22Rv1 (cell line): ENCODE results near the gene CD300A.

Source experiments
- H3K27ac ChIP-seq: fragments of 450-650 bp; 2 replicates; pipeline ENCODE4 v1.5.1; 2017
- ZFX ChIP-seq: fragments of 450-650 bp; IDR thresholded peaks from 2 replicates; pipeline ENCODE4 v1.6.1; 2017; ENCODE audit warnings: antibody characterized with exemption, borderline replicate concordance
- TF ChIP-seq, protein P1 (sequence below): fragments of 450-650 bp; IDR thresholded peaks from 2 replicates; pipeline ENCODE4 v1.5.1; 2017; ENCODE audit warnings: mild to moderate bottlenecking

Gene CD300A

DNA sequence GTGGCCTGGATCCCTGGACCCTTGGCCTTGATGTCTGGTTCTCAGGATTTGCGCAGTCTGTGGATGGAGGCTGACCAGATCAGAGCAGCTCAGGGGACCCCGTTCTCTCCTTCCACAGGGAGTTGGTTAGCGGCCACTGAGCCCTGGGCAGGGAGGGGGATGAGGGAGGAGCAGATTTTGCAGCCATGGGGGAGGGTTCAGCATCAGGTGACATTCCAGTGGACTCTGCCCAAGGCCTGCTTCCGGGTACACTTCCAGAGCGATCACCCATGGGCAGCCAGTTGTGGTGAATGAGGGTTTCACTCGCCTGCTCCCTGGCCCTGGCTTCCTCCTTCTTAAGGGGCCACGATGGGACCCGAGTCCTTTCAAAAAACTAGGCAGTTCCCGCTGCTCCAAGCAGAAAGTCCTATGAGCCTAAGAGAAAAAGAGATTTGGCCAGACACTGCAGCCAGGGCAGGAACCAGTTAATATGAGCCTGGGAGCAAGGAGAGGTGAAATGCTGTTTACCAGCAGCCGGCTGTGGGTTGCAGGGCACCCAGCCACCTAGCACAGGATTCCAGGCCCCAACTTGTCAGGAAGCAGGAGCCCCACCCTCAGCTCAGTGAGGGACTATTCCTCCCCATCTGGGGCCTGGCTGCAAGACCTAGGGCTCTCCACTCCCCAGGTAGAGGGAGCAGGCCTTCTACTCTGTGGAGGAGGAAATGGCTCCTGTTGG is 39.2 kb upstream of the CD300A start:
- TF ChIP-seq ZFX, result no peak
- TF ChIP-seq, protein P1, sequence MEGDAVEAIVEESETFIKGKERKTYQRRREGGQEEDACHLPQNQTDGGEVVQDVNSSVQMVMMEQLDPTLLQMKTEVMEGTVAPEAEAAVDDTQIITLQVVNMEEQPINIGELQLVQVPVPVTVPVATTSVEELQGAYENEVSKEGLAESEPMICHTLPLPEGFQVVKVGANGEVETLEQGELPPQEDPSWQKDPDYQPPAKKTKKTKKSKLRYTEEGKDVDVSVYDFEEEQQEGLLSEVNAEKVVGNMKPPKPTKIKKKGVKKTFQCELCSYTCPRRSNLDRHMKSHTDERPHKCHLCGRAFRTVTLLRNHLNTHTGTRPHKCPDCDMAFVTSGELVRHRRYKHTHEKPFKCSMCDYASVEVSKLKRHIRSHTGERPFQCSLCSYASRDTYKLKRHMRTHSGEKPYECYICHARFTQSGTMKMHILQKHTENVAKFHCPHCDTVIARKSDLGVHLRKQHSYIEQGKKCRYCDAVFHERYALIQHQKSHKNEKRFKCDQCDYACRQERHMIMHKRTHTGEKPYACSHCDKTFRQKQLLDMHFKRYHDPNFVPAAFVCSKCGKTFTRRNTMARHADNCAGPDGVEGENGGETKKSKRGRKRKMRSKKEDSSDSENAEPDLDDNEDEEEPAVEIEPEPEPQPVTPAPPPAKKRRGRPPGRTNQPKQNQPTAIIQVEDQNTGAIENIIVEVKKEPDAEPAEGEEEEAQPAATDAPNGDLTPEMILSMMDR, result no peak
- H3K27ac ChIP-seq, result 0 out of 2 replicates have a peak overlapping the region, but pooled peaks have one; percentile 12

DNA sequence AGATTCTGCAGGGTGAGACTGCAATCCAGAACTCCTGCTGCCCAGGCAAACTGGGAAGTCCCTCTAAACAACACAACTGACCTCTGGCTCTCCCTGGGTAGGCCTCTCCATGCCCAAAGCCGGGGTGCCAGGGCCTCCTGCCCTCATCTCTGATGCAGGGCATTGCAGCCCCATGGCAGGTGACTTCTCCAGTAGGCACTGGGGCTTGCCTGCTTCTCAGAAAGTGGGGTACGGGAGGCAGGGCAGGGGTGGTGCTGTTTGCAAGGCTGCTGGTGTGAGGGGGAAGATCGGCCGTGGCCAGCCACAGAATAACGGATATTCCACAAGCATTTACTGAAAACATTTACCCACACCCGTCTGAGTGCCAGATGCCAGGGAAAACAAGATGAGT is 38.7 kb upstream of the CD300A start:
- TF ChIP-seq, protein P1, result no peak
- TF ChIP-seq ZFX, result no peak
- no peak overlapping the region for H3K27ac ChIP-seq

DNA sequence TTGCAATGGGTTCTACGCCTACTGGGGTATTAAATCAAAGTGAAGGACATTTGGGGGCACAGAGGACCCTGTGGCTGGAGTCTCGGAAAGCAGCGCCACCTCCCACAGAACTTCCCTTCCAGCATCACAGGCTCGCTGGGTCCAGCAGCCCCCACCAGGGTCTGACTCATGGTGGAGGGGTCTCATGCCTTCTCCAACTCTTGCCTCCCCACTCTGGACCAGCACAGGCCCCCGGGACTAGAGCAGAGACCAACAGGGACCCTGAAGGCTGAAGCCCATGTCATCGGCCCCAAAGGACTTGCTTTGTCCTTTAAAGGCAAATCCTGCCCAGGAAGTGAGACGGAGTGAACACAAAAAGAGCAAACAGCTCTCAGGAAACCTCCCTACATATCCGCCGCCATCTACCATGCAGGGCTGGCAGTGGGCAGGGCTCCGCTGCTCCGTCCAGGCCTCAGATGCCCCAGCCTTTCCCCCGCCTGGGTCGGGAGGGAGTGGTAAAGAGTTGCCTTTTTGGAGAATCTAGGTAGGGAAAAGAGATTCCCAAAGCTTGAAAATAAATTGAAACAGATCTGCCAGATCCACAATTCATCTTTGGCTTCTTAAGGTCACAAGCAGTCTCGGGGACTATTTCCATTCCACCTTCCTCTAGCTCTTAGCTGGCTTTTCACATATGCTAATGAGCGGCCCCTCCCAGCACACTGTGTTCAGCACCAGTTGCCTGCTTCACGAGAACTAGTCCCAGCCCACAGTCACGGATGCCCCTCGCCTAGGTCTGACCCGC is 36.6 kb upstream of the CD300A start:
- H3K27ac ChIP-seq, result no peak overlapping the region
- TF ChIP-seq, protein P1, result no peak
- TF ChIP-seq ZFX, result no peak

DNA sequence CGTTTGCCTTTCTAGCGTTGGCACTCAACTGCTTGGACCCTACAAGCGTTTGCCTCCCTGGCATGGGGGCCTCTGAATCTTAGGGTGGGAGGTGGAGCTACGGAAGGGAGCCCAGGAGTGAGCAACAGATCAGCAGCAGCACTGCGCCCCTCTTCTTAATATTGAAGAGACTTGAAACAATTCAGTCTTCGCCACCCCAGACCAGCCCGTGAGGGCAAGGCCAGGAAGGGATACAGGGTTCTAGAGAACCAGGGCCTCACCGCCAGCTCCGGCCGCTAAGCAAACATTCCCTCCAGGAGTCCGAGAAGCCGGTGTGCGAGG is 36.1 kb upstream of the CD300A start:
- H3K27ac ChIP-seq, result no peak overlapping the region
- TF ChIP-seq ZFX, result no peak
- TF ChIP-seq, protein P1, result no peak

DNA sequence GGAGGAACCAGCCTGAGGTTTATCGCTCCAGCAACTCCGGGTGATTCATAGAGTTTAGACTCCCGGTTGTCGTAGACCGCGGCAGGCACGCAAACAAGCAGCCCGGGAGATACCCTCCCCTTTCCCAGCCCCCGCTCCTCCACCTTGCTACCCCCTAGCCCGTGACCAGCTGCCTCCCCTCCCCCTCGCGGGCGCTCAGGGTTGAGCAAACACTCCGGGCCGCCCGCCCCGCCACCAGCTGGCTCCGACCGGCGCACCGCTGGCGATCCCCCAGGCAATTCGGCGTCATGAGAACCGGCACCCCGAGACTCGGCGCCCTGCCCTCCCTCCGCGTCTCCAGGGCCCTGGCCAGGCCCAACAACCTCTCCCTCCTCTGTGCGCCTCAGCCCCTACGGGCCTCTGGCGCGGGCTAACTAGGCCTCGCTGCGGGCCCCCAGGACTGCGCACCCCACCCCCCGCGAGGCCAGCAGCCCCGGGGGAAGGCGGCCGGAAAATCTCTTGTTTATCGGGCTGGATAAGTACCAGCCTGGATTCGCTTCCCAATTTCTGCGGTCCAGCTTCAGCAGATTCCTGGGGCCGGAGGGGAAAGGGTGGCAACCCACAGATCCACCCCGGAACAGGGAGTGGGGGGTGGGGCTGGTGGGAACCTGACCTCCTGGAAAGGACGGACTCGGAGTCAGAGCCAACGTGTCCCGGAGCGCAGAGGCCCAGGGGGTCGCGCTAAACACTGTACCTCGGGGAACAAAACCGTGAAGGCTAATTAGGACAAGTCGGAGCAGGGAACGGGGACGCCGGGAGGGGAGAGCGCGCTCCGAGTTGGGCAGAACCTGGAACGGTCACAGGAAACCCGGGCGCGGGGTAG is 35.5 kb upstream of the CD300A start:
- TF ChIP-seq, protein P1, result no peak
- no peak for TF ChIP-seq ZFX
- no peak overlapping the region for H3K27ac ChIP-seq

DNA sequence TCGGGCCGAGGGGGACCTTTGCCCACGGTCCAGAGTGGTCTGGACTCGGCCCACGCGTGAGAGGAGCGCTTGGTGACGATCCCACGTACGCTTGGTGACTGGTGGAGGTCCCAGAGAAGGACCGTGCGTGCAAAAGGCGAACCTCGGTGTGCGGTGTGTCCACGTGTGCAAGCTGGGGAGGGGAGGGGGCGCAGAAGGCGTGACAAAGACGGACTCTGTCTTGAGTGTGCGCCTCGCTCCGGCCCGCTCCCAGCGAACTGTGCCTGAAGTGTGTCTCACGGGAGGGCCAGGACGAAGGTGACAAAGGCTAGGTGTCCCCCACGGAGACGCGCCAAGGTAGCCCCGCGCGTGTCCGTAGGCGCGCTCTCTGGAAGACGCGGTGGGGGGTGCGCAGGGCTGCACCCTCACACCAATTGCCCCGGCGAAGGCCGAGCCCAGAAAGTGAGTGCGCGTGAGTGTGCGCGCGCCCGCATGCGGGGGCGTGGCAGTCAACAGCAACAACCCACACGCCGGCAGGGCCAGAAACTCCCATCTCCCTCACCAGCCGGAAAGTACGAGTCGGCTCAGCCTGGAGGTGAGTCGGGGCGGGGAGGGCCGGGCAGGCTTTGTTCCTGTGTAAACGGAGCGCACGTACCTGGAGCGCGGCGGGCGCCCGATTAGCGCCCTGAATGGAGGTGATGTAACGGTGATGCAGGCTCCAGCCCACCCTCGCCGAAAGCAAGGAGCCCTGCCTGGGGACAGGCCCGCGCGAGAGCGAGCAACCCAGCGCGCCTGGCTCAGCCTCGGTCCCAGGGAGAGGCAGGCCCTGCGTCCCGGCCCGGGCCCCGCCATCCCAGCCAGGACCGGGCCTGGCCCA is 34.6 kb upstream of the CD300A start, which contains the start of gene GPRC5C:
GPRC5C (plus strand) TSS at position 521 of the 856 bp plus-strand sequence. CDS start 7,689 bp downstream, outside the sequence.
- TF ChIP-seq, protein P1, result no peak
- no peak for TF ChIP-seq ZFX
- peak within 1 kb of the TSS; percentile 27; the same call in 1 of the 2 replicates for H3K27ac ChIP-seq
